IMR-90 (cell line): Measurements from ENCODE around the gene PTPN7.

Experiments
- CEBPB ChIP-seq: IDR thresholded peaks from 2 replicates; pipeline ENCODE4 v1.6.1; 2012; ENCODE audit warnings: low read depth, low read length, improper control_type of control experiment
- CTCF ChIP-seq: conservative IDR thresholded peaks from 2 replicates; pipeline ENCODE4 v1.5.1; 2012; ENCODE audit warnings: mild to moderate bottlenecking, low read depth, low read length, improper control_type of control experiment
- FOS ChIP-seq: fragments of 150-350 bp; IDR thresholded peaks from 2 replicates; pipeline ENCODE4 v1.6.1; 2016; ENCODE audit warnings: low read depth, low read length
- MAFK ChIP-seq: IDR thresholded peaks from 2 replicates; pipeline ENCODE4 v1.6.1; 2012; ENCODE audit warnings: low read depth, low read length, improper control_type of control experiment
- POLR2A ChIP-seq: IDR thresholded peaks from 2 replicates; pipeline ENCODE4 v1.6.1; 2012; ENCODE audit warnings: mild to moderate bottlenecking, low read depth, low read length
- RFX5 ChIP-seq: IDR thresholded peaks from 2 replicates; pipeline ENCODE4 v1.8.0; 2012; ENCODE audit warnings: low read depth, mild to moderate bottlenecking, low read length, moderate library complexity
- SMC3 ChIP-seq: fragments of 150-350 bp; IDR thresholded peaks from 2 replicates; pipeline ENCODE4 v1.6.1; 2016; ENCODE audit warnings: low read depth, mild to moderate bottlenecking, antibody characterized with exemption, low read length, moderate library complexity

GRCh38 chr1:202170726-202171125 lies 10.3 kb upstream of the PTPN7 start:
- TF ChIP-seq CTCF = no peak
- no peak for TF ChIP-seq CEBPB
- no peak for TF ChIP-seq POLR2A
- TF ChIP-seq FOS = no peak
- no peak for TF ChIP-seq RFX5
- TF ChIP-seq SMC3 = no peak
- no peak for TF ChIP-seq MAFK
